HEK293T (cell line): Measurements from ENCODE around the gene MOK.

Experiments used
- CTCF ChIA-PET: fragments of 350-600 bp; formaldehyde crosslinking; extraction: SDS; loops from one replicate; lab custom pipeline; 2021; ENCODE audit warnings: antibody characterized with exemption, inconsistent platforms; lab: Yijun Ruan, JAX
- POLR2A ChIA-PET: fragments of 350-600 bp; formaldehyde crosslinking; extraction: SDS; loops from one replicate; lab custom pipeline; 2020; ENCODE audit warnings: antibody characterized with exemption, inconsistent platforms; lab: Yijun Ruan, JAX
- DNase-seq: peaks from one replicate; pipeline ENCODE4 v3.0.0; 2012; ENCODE audit warnings: mixed read lengths; ENCODE audit errors: extremely low spot score
- ARNT ChIP-seq: fragments of 450-650 bp; IDR thresholded peaks from 2 replicates; pipeline ENCODE4 v1.6.1; 2017; ENCODE audit warnings: mild to moderate bottlenecking
- BHLHE40 ChIP-seq: fragments of 450-650 bp; IDR thresholded peaks from 2 replicates; pipeline ENCODE4 v1.6.1; 2016; ENCODE audit warnings: mild to moderate bottlenecking, moderate library complexity, borderline replicate concordance
- CTBP1 ChIP-seq: fragments of 450-650 bp; IDR thresholded peaks from 2 replicates; pipeline ENCODE4 v1.6.1; 2016; ENCODE audit warnings: borderline replicate concordance
- ELF4 ChIP-seq: fragments of 450-650 bp; IDR thresholded peaks from 2 replicates; pipeline ENCODE4 v1.6.1; 2017; ENCODE audit warnings: antibody characterized with exemption
- FOXA1 ChIP-seq: fragments of 450-650 bp; IDR thresholded peaks from 2 replicates; pipeline ENCODE4 v1.6.1; 2016; ENCODE audit warnings: mild to moderate bottlenecking
- FOXK2 ChIP-seq: fragments of 450-650 bp; IDR thresholded peaks from 2 replicates; pipeline ENCODE4 v1.6.1; 2016; ENCODE audit warnings: mild to moderate bottlenecking
- FOXM1 ChIP-seq: fragments of 450-650 bp; IDR thresholded peaks from 2 replicates; pipeline ENCODE4 v1.6.1; 2017; ENCODE audit warnings: mild to moderate bottlenecking, borderline replicate concordance
- HDGF ChIP-seq: fragments of 450-650 bp; IDR thresholded peaks from 2 replicates; pipeline ENCODE4 v1.6.1; 2017; ENCODE audit warnings: antibody characterized with exemption, borderline replicate concordance
- L3MBTL2 ChIP-seq: fragments of 450-650 bp; conservative IDR thresholded peaks from 2 replicates; pipeline ENCODE4 v1.6.1; 2016; ENCODE audit warnings: mild to moderate bottlenecking
- LEF1 ChIP-seq: fragments of 450-650 bp; IDR thresholded peaks from 2 replicates; pipeline ENCODE4 v1.6.1; 2017; ENCODE audit warnings: mild to moderate bottlenecking, borderline replicate concordance
- NFRKB ChIP-seq: fragments of 450-650 bp; IDR thresholded peaks from 2 replicates; pipeline ENCODE4 v1.6.1; 2016; ENCODE audit warnings: mild to moderate bottlenecking, moderate library complexity
- PKNOX1 ChIP-seq: fragments of 450-650 bp; IDR thresholded peaks from 2 replicates; pipeline ENCODE4 v1.6.1; 2016
- SP1 ChIP-seq: fragments of 450-650 bp; IDR thresholded peaks from 2 replicates; pipeline ENCODE4 v1.6.1; 2017
- SUZ12 ChIP-seq: fragments of 450-650 bp; IDR thresholded peaks from 2 replicates; pipeline ENCODE4 v1.6.1; 2016; ENCODE audit warnings: mild to moderate bottlenecking
- TARDBP ChIP-seq: fragments of 450-650 bp; IDR thresholded peaks from 2 replicates; pipeline ENCODE4 v1.6.1; 2016
- ZNF384 ChIP-seq: fragments of 450-650 bp; IDR thresholded peaks from 2 replicates; pipeline ENCODE4 v1.6.1; 2016

The MOK gene

GRCh38 chr14:102187568-102188001 lies 117.4 kb downstream of the MOK start:
- ChIA-PET POLR2A (interaction anchor here (1.0 kb wide), 1 partner anchor 10 kb away, joined by 3 read pairs; no protein-coding TSS in a partner anchor), CTCF (interaction anchor here (0.5 kb wide), 1 partner anchor 226 kb away, joined by 3 read pairs; no protein-coding TSS in a partner anchor)
- TF ChIP-seq CTBP1 (no peak), SP1 (no peak), ZNF384 (no peak), SUZ12 (no peak), NFRKB (no peak), LEF1 (no peak), ARNT (no peak), L3MBTL2 (no peak), ELF4 (no peak), BHLHE40 (no peak), FOXA1 (no peak), TARDBP (no peak)
- DNase-seq: no peak

- DNase-seq: no peak
- ChIA-PET POLR2A (interaction anchor here (1.0 kb wide), 1 partner anchor 10 kb away, joined by 3 read pairs; no protein-coding TSS in a partner anchor), CTCF (no interaction called here)
- no peak for TF ChIP-seq FOXK2
- TF ChIP-seq PKNOX1: peak; percentile 41; the same call in 1 of the 2 replicates
Measured at GRCh38 chr14:102187044-102187443, 117.9 kb downstream of the MOK start.

- CTCF ChIA-PET: interaction anchor here (1.0 kb wide), 1 partner anchor 34 kb away, joined by 3 read pairs; no protein-coding TSS in a partner anchor
- POLR2A ChIA-PET: no interaction called here
- DNase-seq: no peak
- TF ChIP-seq ARNT (no peak), PKNOX1 (no peak), L3MBTL2 (no peak), NFRKB (no peak), TARDBP (no peak), SP1 (no peak), ZNF384 (no peak), FOXK2 (no peak)
Measured at GRCh38 chr14:102185360-102185759, 119.6 kb downstream of the MOK start.

GRCh38 chr14:102184316-102185035 lies 120.5 kb downstream of the MOK start:
- TF ChIP-seq BHLHE40 (no peak), ELF4 (no peak), SUZ12 (no peak), FOXM1 (no peak), NFRKB (no peak), FOXK2 (no peak), FOXA1 (no peak), SP1 (no peak), HDGF (no peak), PKNOX1 (no peak), L3MBTL2 (no peak), ZNF384 (no peak), TARDBP (no peak), CTBP1 (no peak), ARNT (no peak)
- POLR2A ChIA-PET: interaction anchor here (1.0 kb wide), 1 partner anchor 96 kb away, joined by 3 read pairs; no protein-coding TSS in a partner anchor
- CTCF ChIA-PET: interaction anchor here (0.9 to 1.0 kb wide), 2 partner anchors 33 to 46 kb away, joined by 3 read pairs; no protein-coding TSS in a partner anchor
- DNase-seq: no peak

- POLR2A ChIA-PET: interaction anchor here (1.0 kb wide), 1 partner anchor 95 kb away, joined by 3 read pairs; no protein-coding TSS in a partner anchor
- no peak for TF ChIP-seq FOXK2
- TF ChIP-seq SUZ12: no peak
- no peak for TF ChIP-seq FOXA1
- no peak for TF ChIP-seq PKNOX1
- no peak for TF ChIP-seq ELF4
- no peak for TF ChIP-seq BHLHE40
- DNase-seq: no peak
- CTCF ChIA-PET: interaction anchor here (0.9 kb wide), 1 partner anchor 45 kb away, joined by 3 read pairs; no protein-coding TSS in a partner anchor
Measured at GRCh38 chr14:102183886-102184285, 121.1 kb downstream of the MOK start.
